IMR-90 (cell line): Measurements from ENCODE around the gene POLR2C. TPM values are rescaled to one million over a fixed set of nuclear protein-coding genes. Genes with fewer than 3 reads are reported as not detected.

Experiments used
- ATAC-seq: fragments of 200-7000 bp; cut with Tn5 transposase; 2 replicates; pipeline ENCODE4 v1.9.1; 2020; ENCODE audit warnings: low read depth, mild to moderate bottlenecking, moderate library complexity
- BruUV-seq: library from RNA; stranded (reverse); fragments of 400-500 nt; replicated peaks from 2 replicates; lab custom pipeline; 2021; lab: Mats Ljungman, UMichigan
- CTCF ChIA-PET: fragments of 300-600 bp; formaldehyde crosslinking; extraction: SDS; loops from one replicate; lab custom pipeline; 2021; ENCODE audit warnings: antibody characterized with exemption; lab: Yijun Ruan, JAX
- POLR2A ChIA-PET: fragments of 300-600 bp; sonication (Branson Sonifier 250); formaldehyde crosslinking; loops from one replicate; lab custom pipeline; 2022; ENCODE audit warnings: antibody characterized with exemption; ENCODE audit not compliant: unreplicated experiment; lab: Charles Lee
- DNase-seq: peaks from one replicate; pipeline ENCODE4 v3.0.0; 2013
- H2AFZ ChIP-seq: replicated peaks from 2 replicates; pipeline ENCODE3; 2013; ENCODE audit warnings: low read length, mild to moderate bottlenecking; ENCODE audit not compliant: poor library complexity
- H2AK5ac ChIP-seq: 2 replicates; pipeline ENCODE4 v1.6.1; 2013; ENCODE audit warnings: low read depth, low read length, inconsistent platforms
- H2AK9ac ChIP-seq: replicated peaks from 2 replicates; pipeline ENCODE3; 2013; ENCODE audit warnings: mild to moderate bottlenecking, low read depth, low read length, moderate library complexity; ENCODE audit not compliant: poor library complexity
- H2BK120ac ChIP-seq: 2 replicates; pipeline ENCODE4 v1.6.1; 2013; ENCODE audit warnings: low read depth, low read length, inconsistent platforms
- H2BK15ac ChIP-seq: 3 replicates; pipeline ENCODE4 v1.6.1; 2013; ENCODE audit warnings: low read depth, low read length, inconsistent platforms
- H2BK20ac ChIP-seq: 2 replicates; pipeline ENCODE4 v1.6.1; 2013; ENCODE audit warnings: low read depth, mild to moderate bottlenecking, inconsistent platforms, low read length, moderate library complexity
- H2BK5ac ChIP-seq: 2 replicates; pipeline ENCODE4 v1.6.1; 2013; ENCODE audit warnings: mild to moderate bottlenecking, low read depth, low read length, inconsistent platforms; ENCODE audit not compliant: poor library complexity, severe bottlenecking
- H3K14ac ChIP-seq: replicated peaks from 2 replicates; pipeline ENCODE4 v1.6.1; 2013; ENCODE audit warnings: low read depth, low read length, inconsistent platforms
- H3K18ac ChIP-seq: 2 replicates; pipeline ENCODE4 v1.6.1; 2013; ENCODE audit warnings: low read depth, low read length, control low read depth
- H3K23ac ChIP-seq: 2 replicates; pipeline ENCODE4 v1.6.1; 2013; ENCODE audit warnings: low read depth, low read length, inconsistent platforms
- H3K27ac ChIP-seq: 2 replicates; pipeline ENCODE4 v1.5.1; 2013; ENCODE audit warnings: mild to moderate bottlenecking, control low read depth, low read length; ENCODE audit not compliant: insufficient read depth
- H3K27me3 ChIP-seq: 2 replicates; pipeline ENCODE4 v1.6.1; 2013; ENCODE audit warnings: low read length; ENCODE audit not compliant: control insufficient read depth, insufficient read depth
- H3K36me3 ChIP-seq: 2 replicates; pipeline ENCODE4 v1.6.1; 2013; ENCODE audit warnings: low read length, mixed read lengths; ENCODE audit not compliant: control insufficient read depth, insufficient read depth
- H3K4ac ChIP-seq: 2 replicates; pipeline ENCODE4 v1.6.1; 2013; ENCODE audit warnings: low read depth, low read length, inconsistent platforms
- H3K4me1 ChIP-seq: 2 replicates; pipeline ENCODE4 v1.6.1; 2013; ENCODE audit warnings: low read length, mixed read lengths; ENCODE audit not compliant: control insufficient read depth, insufficient read depth
- H3K4me2 ChIP-seq: 2 replicates; pipeline ENCODE4 v1.6.1; 2013; ENCODE audit warnings: low read depth, mild to moderate bottlenecking, control low read depth, low read length, moderate library complexity
- H3K4me3 ChIP-seq: 2 replicates; pipeline ENCODE4 v1.5.1; 2013; ENCODE audit warnings: low read depth, mild to moderate bottlenecking, control low read depth, low read length, moderate library complexity; ENCODE audit not compliant: insufficient read depth
- H3K56ac ChIP-seq: 2 replicates; pipeline ENCODE4 v1.6.1; 2013; ENCODE audit warnings: low read length, inconsistent platforms; ENCODE audit not compliant: insufficient read depth; ENCODE audit errors: extremely low read depth
- H3K79me1 ChIP-seq, 2 experiments: 2 replicates each; pipeline ENCODE4 v1.6.1; 2013; ENCODE audit warnings: low read length in 2 of 2, inconsistent platforms in 1 of 2, low read depth in 1 of 2
- H3K9ac ChIP-seq: 2 replicates; pipeline ENCODE4 v1.6.1; 2013; ENCODE audit warnings: low read depth, low read length, control low read depth
- H3K9me1 ChIP-seq: 2 replicates; pipeline ENCODE4 v1.6.1; 2013; ENCODE audit warnings: low read length, inconsistent platforms; ENCODE audit not compliant: insufficient read depth
- H3K9me3 ChIP-seq: 2 replicates; pipeline ENCODE4 v1.6.1; 2013; ENCODE audit warnings: low read length; ENCODE audit not compliant: control insufficient read depth, insufficient read depth
- H4K20me1 ChIP-seq: 2 replicates; pipeline ENCODE4 v1.6.1; 2013; ENCODE audit warnings: low read length, inconsistent platforms; ENCODE audit not compliant: insufficient read depth
- H4K5ac ChIP-seq: 2 replicates; pipeline ENCODE4 v1.6.1; 2013; ENCODE audit warnings: mild to moderate bottlenecking, low read depth, low read length, control low read depth
- H4K8ac ChIP-seq, 2 experiments: 2 replicates each; pipeline ENCODE4 v1.6.1; 2013; ENCODE audit warnings: low read depth in 2 of 2, low read length in 2 of 2, control low read depth in 1 of 2, inconsistent platforms in 1 of 2
- H4K91ac ChIP-seq: 2 replicates; pipeline ENCODE4 v1.6.1; 2013; ENCODE audit warnings: low read depth, low read length, inconsistent platforms; ENCODE audit not compliant: insufficient read depth
- CHD1 ChIP-seq: IDR thresholded peaks from 2 replicates; pipeline ENCODE4 v1.6.1; 2012; ENCODE audit warnings: low read depth, low read length, improper control_type of control experiment
- CTCF ChIP-seq: conservative IDR thresholded peaks from 2 replicates; pipeline ENCODE4 v1.5.1; 2012; ENCODE audit warnings: mild to moderate bottlenecking, low read depth, low read length, improper control_type of control experiment
- FOS ChIP-seq: fragments of 150-350 bp; IDR thresholded peaks from 2 replicates; pipeline ENCODE4 v1.6.1; 2016; ENCODE audit warnings: low read depth, low read length
- MAFK ChIP-seq: IDR thresholded peaks from 2 replicates; pipeline ENCODE4 v1.6.1; 2012; ENCODE audit warnings: low read depth, low read length, improper control_type of control experiment
- MAZ ChIP-seq: IDR thresholded peaks from 2 replicates; pipeline ENCODE4 v1.6.1; 2012; ENCODE audit warnings: low read depth, mild to moderate bottlenecking, low read length, improper control_type of control experiment, moderate library complexity, borderline replicate concordance
- NFE2L2 ChIP-seq: fragments of 150-350 bp; IDR thresholded peaks from 2 replicates; pipeline ENCODE4 v1.6.1; 2016; ENCODE audit warnings: low read depth, mild to moderate bottlenecking, low read length
- RAD21 ChIP-seq: IDR thresholded peaks from 2 replicates; pipeline ENCODE4 v1.6.1; 2012; ENCODE audit warnings: low read length, improper control_type of control experiment
- RCOR1 ChIP-seq: IDR thresholded peaks from 2 replicates; pipeline ENCODE4 v1.6.1; 2012; ENCODE audit warnings: mild to moderate bottlenecking, low read length, improper control_type of control experiment; ENCODE audit not compliant: insufficient replicate concordance
- RFX5 ChIP-seq: IDR thresholded peaks from 2 replicates; pipeline ENCODE4 v1.8.0; 2012; ENCODE audit warnings: low read depth, mild to moderate bottlenecking, low read length, moderate library complexity
- SMC3 ChIP-seq: fragments of 150-350 bp; IDR thresholded peaks from 2 replicates; pipeline ENCODE4 v1.6.1; 2016; ENCODE audit warnings: low read depth, mild to moderate bottlenecking, antibody characterized with exemption, low read length, moderate library complexity
- USF2 ChIP-seq: fragments of 150-350 bp; IDR thresholded peaks from 2 replicates; pipeline ENCODE4 v1.6.1; 2017; ENCODE audit warnings: mild to moderate bottlenecking, antibody characterized with exemption, low read length, low read depth
- WGBS, 2 experiments: methylation state at CpG; one replicate each; pipeline versions ENCODE4 v1.1.5 to v1.1.7; 2013; ENCODE audit warnings: missing lambda C conversion rate in 2 of 2; ENCODE audit not compliant: insufficient read length in 1 of 2; ENCODE audit errors: extremely low coverage in 2 of 2; 5-methylcytosine and 5-hydroxymethylcytosine counted together
- dilution Hi-C: fragments of 300-500 bp; cut with HindIII; formaldehyde crosslinking; loops from one replicate; pipeline ENCODE4 v1.14.3; 2018; ENCODE audit warnings: low sequenced_read_pairs; ENCODE audit not compliant: unreplicated experiment
- in situ Hi-C: fragments of 300-500 bp; cut with MboI; formaldehyde crosslinking; loops from 3 replicates; pipeline ENCODE4 v1.14.3; 2019; ENCODE audit warnings: low sequenced_read_pairs, inconsistent platforms, mixed read lengths
- intact Hi-C: fragments of 100-400 bp; cut with micrococcal nuclease; formaldehyde crosslinking; loops from 2 replicates; pipeline ENCODE4 v1.10.0; 2022
- polyA plus RNA-seq, 3 experiments: library from polyadenylated mRNA; depleted of rRNA; stranded (reverse); fragments of >200 nt; gene quantifications; 2 replicates each; pipeline ENCODE4 v1.2.3, GENCODE V29; 2012; ENCODE audit warnings: low replicate concordance in 1 of 3
- total RNA-seq: library from RNA; depleted of rRNA; stranded (reverse); fragments of >200 nt; gene quantifications from 2 replicates; pipeline ENCODE4 v1.2.3, GENCODE V29; 2012

Gene POLR2C
- total and polyA plus RNA-seq, 2 of the 4 experiments (the other 2 are of a cell fraction) = 137 to 340 TPM

GRCh38 chr16:57470711-57471110 is 8.2 kb downstream of the POLR2C start:
- H3K36me3 ChIP-seq = peaks cover 62% of the 10 kb centered on the region
- intact Hi-C loops = no loop called here
- no peak overlapping the region for H3K56ac ChIP-seq
- ATAC-seq (no peak), DNase-seq (no peak)
- H3K9me1 ChIP-seq = no peaks in the 10 kb centered on the region
- H3K27me3 ChIP-seq = no peaks in the 10 kb centered on the region
- no peak overlapping the region for H2BK120ac ChIP-seq
- H2AFZ ChIP-seq = no peak overlapping the region
- 80% methylated on average over 2 of the region's 6 CpGs; no CpG with 5 or more reads in 1 of the 2 experiments for WGBS, 2 experiments
- in situ Hi-C loops = no loop called here
- no TSS peak for BruUV-seq
- no peak overlapping the region for H3K14ac ChIP-seq
- H2BK5ac ChIP-seq = no peak overlapping the region
- no peak overlapping the region for H3K9ac ChIP-seq
- no peak overlapping the region for H2BK20ac ChIP-seq
- dilution Hi-C loops = no loop called here
- no peak overlapping the region for H3K4me2 ChIP-seq
- H3K27ac ChIP-seq = no peak overlapping the region
- 0 out of 2 replicates have a peak, but pooled peaks cover 12% of the 10 kb centered on the region for H4K20me1 ChIP-seq
- TF ChIP-seq RAD21 = no peak
- no peak for TF ChIP-seq FOS
- TF ChIP-seq USF2 = no peak
- TF ChIP-seq MAZ = no peak
- TF ChIP-seq NFE2L2 = no peak
- TF ChIP-seq MAFK = no peak
- no peak for TF ChIP-seq RFX5
- no peak for TF ChIP-seq CTCF
- no peak for TF ChIP-seq CHD1
- no peak for TF ChIP-seq RCOR1
- no peak for TF ChIP-seq SMC3
- H4K91ac ChIP-seq = no peak overlapping the region
- H2AK5ac ChIP-seq = no peak overlapping the region
- H3K4ac ChIP-seq = no peak overlapping the region
- H3K4me3 ChIP-seq = no peak overlapping the region
- no peak overlapping the region for H3K23ac ChIP-seq
- ChIA-PET POLR2A (no interaction called here), CTCF (no interaction called here)
- H3K18ac ChIP-seq = no peak overlapping the region
- H2BK15ac ChIP-seq = no peak overlapping the region
- H2AK9ac ChIP-seq = no peak overlapping the region
- no peaks in the 10 kb centered on the region for H3K4me1 ChIP-seq
- H4K5ac ChIP-seq = no peak overlapping the region
- H3K79me1 ChIP-seq = peaks cover 7 to 20% of the 10 kb centered on the region in 2 experiments
- H4K8ac ChIP-seq = no peak overlapping the region
- no peaks in the 10 kb centered on the region for H3K9me3 ChIP-seq
